Kidney tubule cell (primary cell): ENCODE data around the gene PRDM5.

Source experiments
- DNase-seq: peaks from one replicate; pipeline ENCODE4 v3.0.0-alpha.2; 2018; ENCODE audit warnings: low spot score

The PRDM5 gene

DNA sequence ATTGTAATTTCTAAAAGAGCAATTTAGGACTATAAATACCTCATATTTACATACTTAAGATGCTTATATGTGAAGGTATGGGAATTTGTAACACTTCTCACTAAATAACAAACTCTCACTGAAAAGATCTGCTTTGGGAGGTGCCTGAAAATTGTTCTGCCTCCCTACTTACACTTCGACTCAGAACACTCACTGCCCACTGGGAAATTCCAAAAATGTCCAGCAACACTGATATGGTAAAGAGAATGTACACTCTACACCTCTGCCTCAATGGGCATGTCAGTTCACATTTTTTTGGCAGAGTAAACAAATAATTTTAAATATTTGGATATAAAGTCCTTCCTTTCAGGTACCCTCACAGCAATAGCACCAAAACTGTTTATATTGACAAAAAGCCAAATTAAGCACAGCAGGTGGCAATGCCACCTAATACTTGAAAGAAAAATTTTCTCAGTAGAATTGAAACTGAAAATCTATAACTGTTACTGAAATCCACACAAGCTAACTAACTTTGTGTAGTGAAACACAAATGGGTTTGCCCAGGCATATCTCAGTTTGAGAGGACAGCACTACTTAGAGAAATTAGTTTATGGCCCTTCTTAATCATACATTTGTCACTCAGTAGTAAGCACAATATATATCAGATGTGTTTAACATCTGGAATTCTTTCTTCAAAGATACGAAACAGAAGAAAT, 67.1 kb downstream of the PRDM5 start:
- DNase-seq: no peak

DNA sequence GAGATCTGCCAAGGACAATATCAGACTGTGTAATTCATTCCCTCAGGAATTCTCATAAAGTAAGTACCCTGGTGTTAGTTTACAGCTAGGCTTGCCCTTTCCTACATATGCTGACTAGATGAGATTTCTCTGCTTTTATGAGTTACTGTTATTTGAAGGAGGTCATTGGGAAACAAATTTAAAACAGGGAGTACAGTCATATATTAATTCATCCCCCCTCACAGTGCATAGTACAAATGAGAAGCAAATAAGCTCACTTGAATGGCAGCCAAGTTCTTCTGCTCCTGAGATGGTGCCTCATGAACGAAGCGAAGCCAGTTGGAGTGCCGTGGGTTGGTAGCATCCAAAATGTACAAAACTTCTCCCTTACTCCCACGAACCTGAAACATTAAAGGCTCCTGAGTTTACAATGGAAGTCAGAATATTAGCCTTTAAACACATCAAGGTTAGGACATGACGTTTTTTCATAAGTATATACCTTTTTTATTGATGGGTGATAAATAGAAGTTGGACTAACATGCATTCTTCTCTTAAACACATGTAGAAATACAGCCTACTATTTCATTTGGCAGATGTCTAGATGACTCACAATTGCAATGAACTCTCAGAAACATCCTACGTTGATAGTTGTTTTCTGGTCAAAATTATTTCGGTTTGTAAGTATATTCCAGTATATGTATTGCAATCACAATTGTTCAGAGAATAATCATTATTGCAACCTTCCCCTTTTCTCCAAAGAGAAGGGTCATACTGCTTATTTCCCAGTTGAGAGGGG, 69.2 kb downstream of the PRDM5 start:
- no peak for DNase-seq

DNA sequence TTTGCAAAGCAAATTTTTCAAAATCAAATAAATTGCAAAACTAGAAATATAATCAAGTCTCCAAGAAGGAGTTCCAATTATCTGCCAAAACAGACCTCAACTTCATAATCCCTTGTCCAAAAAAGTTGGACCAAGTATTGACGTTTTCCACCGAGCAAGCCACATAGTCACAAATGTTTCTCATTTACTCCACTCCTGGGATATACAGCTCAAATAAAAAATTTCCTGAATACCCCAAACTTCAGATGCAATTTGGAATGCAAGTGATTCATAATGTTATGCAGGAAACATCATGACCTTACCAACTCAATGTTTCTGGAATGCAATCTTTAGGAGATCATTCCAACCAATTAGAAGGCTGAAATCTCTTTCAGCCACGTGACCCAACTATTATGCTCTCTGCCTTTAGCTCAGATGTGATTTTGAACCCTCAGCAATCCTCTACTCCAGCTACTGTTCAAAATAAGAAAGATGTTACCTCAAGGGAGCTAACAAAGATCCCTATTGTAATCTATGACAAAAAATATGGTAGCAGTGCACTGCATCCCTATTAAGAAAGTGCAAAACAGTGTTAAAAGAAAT, 72.4 kb downstream of the PRDM5 start:
- peak; percentile 17 for DNase-seq

DNA sequence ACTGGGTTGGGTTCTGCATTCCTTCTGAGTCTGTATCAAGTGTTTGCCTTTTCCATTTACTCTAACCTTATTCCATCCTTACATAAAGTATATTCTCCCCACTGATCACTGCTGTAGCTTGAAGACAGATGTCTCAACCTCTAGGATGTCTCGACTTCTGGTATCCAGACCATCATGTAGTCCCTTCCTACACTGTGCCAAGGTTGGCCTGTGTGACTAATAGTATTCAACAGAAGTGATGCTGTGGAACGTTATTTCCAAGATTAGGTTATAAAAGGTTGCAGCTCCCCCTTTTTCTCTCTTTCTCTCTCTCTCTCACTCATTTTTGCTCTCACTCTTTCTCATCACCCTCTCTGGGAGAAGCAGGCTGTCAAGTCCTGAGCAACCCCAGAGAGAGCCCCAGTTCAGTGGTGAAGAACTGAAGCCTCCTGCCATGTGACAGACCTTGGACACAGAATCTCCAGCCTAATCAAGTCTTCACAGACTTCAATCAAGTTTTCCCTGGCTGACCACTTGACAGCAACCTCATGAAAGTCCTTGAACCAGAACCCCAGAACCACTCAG, 75.4 kb downstream of the PRDM5 start:
- DNase-seq: no peak

DNA sequence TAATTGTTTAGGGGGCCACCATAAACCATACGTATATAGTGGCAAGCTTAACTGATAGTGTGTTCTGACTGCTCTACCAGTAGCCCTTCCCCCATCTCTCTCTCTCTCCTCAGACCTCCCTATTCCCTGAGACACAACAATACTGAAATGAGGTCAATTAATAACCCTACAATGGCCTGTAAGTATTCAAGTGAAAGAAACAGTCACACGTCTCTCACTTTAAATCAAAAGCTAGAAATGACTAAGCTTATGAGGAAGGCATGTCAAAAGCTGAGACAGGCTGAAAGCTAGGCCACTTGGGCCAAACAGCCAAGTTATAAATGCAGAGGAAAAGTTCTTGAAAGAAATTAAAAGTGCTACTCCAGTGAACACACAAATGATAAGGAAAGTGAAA, 78.0 kb downstream of the PRDM5 start:
- DNase-seq: peak; percentile 67

DNA sequence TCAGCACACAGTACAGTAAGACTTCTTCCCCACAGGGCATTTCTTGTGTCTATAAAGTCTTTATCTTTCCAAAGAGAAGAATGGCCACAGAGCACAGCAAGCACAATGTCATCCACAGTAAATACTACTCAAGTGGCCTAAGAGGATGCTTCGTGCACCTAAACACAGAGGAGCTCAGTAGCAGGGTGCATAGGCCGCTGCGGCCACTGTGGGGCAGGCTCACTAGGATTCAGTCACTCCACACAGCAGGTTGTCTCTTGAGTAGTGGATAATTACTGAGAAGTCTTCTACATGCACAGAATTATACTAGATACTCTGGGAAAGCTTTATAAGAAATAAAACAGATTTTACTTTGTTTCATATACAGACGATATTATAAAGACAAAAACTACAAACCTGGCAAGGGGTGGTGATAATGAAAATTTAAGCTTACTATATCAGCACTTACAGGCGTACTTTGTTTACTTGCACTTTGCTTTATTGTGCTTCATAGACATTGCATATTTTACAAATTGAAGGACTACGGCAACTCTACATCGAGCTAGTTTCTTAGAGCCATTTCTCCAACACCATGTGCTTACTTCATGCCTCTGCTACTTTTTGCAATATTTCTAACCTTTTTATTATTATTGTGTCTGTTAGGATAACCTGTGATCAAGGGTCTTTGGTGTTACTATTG, 78.5 kb downstream of the PRDM5 start:
- peak; percentile 13 for DNase-seq

DNA sequence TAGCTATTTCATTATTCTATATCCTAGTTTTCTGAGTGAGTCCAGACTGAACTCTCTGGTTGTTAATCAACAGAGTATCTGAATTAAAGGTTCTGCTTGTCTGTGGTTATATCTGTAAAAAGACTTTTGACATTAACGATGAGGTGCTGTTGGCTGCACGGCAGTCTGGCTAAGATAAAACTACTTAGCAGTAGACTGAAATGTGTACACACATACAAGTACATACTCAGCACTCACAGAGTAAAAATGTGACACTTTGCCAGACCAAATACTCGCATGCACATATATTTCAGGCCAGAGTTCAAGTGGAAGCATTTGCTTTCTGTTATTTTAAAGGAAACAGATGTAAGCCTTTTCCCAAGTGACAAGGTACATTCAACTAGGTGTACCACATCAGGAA, 80.5 kb downstream of the PRDM5 start:
- no peak for DNase-seq

DNA sequence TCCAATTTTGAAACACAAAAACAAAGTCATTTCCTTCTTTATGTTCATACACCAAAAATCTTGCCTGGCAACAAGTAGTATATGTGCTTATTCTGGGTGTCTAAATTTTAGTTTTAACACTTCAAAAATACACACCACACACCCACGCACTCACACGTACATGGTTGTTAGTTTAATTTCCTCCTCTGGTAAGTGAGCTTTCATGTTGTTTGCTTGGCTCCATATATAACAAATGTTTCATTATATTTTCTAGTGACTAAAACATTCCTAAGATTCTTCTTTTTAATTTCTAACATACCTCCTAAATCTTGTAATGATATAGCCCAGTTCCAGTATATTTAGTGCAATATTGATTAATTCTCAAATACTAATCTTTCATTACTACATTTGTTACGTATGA, 80.9 kb downstream of the PRDM5 start:
- DNase-seq: no peak

DNA sequence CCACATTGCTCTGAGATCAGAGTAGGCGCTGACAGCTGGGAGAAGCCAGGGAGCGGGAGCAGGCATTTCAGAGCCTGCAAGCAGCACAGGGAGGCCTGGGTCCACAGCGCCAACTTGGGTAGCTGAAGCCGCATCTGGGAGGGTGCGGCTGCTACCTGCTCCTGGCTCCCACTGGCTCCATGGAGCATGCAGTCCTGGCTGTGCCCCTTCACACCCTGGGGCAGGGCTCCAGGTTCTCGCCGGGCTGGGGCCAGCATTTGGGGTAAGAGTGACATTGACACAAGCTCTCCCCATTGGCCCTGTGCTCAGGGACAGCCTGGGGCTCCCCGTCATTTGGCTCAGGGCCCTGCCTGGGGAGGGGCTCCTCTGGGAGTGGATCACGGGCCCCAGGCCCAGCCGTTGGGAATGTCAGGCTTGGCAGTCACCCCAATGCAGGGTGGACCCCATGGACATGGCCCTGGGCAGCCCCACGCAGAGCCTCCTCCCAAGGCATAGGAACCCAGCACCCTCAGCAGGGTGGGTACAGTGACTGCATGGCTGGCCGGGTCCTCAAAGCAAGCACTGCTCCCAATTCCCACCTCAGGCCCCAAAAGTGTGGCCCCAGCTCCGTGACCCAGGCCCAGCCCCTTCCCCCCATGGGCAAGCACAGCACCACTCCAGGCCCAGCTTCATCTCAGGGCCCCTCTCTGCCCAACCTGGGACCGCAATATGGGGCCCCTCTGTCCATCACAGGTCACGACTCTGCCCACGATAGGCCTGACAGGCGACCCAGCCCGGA, 82.4 kb downstream of the PRDM5 start:
- DNase-seq: no peak

DNA sequence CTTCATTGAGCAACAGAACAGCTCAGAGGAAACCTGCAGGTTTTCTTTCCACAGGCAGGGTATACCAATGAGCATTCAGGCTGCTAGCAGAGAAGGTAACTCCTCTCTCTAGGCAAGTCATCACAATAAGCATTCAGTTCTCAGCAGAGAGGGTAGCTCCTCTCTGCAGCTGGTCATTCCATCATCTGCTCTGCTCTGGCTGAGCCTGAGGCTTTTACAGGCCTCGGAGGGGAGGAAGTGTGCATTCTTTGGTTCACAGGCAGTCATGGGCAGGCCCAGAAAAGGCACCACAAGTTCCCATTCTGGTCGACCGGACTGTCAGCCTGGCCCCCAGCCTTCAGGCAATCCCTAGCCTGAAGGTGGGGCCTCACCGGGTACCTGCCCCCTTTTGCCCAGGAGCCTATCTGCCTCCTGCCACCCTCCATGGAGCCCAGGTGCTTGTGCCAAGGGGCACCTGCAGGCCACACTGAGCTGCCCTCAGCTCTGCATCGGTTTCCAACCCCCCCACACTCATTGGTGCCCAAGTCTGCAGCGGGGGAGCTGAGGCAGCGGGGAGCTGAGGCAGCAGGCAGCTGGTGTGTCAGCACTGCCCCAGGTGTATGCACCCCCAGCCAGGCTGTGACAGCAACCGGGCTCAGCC, 83.1 kb downstream of the PRDM5 start:
- DNase-seq: no peak

DNA sequence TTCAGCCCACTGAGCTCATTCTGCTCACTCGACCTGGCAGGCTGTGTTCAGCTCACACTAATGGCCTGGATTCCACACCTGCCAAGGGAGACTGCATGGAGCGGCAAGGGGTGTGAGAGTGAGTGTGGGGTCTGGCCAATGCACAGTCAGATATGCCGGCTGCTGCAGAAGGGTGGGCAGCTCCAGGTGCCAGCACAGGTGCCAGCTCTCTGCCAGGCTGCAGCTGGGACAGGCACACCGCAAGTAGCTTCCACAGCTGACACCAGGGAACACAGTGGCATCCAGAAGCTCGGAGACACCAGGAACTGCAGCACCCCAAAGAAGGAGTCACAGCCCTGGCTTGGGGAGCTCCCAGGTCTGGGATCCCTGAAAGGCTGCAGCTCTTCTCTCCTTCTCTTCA, 83.7 kb downstream of the PRDM5 start:
- DNase-seq: no peak

DNA sequence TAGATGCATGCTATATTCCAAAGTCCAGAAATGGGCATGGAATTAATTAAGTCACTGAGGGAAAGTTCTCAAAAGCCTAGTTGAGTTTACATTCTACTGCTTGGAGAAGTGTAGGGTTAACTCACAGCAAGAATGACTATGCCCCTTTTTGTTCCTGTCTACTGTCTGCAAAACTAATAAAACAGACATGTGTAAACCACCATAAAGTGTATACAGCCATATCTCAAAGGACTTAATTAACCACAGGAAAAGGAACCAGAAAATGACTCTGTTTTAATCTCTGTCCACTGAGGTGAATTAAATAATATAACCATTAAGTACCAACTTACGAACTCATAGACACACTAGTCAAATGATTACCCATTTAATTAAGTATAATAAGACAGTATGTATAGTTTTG, 84.9 kb downstream of the PRDM5 start:
- no peak for DNase-seq

DNA sequence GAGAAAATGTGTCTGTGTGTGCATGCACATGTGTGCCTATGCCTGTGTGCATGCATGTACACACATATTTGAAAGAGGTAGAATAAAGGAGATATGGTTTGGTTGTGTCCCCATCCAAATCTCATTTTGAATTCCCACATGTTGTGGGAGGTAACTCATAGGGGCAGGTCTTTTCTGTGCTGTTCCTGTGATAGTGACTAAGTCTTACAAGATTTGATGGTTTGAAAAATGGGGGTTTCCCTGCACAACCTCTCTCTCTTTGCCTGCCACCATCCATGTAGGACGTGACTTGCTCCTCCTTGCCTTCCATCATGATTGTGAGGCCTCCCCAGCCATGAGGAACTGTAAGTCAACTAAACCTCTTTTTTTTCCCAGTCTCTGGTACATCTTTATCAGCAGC, 87.2 kb downstream of the PRDM5 start:
- DNase-seq: peak; percentile 1

DNA sequence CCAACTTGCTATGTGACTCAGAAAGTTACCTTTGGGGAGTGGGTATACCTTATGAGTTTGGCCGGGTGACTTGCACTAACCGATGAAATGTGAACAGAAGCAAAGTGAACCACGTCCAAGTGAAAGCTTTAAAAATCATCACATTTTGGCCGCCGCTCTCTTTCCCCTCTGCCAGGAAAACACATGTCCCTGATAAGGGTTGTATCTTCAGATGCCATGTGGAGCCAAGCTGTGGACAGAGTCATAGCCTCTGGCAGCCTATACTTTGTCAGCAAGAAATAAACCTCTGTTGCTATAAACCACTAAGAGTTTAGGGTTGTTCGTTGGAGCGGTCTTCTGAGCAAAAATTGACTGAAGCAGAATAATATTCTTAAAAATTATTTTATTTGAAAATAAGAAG, 92.3 kb downstream of the PRDM5 start:
- no peak for DNase-seq

DNA sequence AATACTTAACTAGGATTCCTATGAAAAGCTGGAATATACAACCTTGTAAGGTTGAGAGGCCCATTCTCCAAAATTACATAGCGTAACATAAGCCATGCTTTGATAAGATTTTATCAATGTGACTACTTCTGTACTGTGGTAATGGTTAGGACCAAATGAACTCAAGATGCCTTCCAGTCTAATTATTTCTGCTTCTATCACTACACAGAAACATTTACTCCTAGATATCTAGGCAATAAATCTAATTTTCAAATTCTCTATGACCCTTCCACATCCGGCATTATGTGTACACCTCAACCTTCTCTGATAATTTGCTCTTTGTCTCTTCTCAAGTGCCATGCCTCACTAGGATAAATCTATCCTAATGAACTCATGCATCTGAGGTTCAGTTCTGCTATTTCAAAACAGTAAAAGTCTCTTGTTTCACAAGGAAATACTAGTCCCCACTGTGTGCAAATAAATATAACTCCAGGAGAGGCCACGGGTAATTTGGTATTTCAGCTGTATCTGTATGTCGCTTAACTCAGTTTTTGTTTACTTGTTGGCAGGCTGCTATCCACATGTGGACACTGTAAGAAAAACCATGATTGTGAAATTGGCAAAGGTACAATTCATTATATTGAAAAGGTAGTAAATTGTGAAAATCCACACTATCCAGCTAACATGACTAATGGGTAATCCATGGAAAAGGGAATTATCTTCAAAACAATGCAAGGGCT, 93.3 kb downstream of the PRDM5 start:
- DNase-seq: no peak

DNA sequence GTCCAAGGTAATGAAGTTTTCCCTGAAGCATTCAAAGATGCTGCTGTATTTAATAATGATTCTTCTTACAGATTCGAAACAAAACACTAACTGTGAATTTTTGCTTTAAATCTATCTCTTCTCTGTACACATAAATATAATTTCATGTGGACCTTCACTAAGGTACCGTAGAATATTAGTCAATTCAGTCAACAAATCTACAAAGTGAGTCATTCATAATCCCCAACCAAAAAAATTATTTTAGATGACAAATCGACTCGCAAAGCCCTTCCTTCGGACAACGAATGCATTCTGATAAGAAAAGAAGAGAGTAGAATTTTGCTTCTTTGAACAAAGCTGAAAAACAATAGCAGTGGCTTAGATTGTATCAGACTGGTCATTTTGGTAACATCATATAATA, 95.7 kb downstream of the PRDM5 start:
- no peak for DNase-seq

DNA sequence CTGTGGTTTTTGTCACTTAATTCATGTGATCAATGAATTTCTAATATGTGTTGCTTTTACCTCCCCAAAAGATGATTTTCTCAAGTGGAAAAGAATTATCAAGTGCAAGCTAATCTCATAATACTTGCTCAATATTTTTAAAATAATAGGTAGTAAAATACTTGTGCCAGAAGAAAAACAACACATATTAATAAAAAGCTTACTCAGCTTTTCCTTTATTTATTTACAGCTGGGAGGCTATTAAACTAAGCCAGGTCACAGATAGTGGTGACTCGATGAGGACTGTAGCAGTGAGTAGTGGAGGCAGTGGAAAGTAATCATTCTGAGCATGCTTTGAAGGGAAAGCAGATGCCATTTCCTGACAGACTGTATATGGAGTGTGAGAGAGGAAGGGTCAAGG, 96.1 kb downstream of the PRDM5 start:
- no peak for DNase-seq

DNA sequence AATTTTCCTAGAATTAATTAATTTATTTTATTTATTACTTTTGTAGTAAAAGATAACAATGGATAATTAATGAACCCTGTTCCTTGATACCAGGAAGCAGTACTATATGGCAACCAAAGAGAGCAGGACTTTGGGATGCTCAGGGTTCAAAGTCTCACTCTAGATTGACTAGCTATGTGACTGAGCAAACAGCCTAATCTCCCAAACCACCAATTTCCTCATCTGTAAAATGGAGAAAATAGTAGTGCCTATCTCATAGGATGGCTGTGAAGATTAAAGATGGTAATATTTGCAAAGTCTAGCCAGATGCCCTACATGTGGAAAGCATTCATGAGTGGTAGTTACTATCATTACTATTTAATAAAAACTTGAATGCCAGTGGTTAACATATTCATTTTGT, 97.6 kb downstream of the PRDM5 start:
- DNase-seq: no peak

DNA sequence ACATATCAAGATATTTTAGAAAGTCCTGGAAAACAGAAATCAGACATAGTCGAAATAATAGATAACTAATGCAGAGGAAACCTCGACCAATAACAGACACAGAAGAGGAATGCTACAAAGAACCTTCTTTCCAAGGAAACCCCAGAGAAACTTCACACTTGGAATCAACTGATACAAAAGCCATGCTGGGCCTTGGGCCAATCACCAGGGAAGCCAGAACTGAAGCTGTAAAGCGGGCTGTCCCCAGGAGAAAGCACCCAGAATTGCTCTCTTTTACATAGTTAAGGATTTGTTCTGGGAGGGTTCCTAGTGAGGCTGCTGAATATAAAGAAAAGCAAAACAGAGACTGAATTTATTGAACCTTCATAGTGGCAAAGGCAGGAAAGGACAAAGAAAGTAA, 100.5 kb downstream of the PRDM5 start:
- DNase-seq: no peak

DNA sequence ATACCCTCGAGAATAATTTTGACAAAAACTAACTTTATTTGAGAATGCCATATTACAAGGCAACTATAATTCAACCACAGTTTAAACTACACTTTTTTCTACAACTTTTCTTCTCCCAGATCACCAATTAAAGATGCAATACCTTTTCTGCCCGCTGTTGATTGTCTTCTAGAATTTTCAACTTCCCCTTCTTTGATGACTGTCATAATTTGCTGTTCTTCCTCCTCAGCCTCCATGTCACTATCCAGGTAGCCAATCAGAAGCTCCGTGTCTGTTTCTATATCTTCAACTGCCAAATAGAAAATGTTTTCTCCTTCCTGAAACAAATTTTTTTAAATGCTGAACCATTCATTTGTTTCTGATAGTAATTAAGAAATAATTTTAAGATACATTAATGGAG, 101.5 kb downstream of the PRDM5 start:
- no peak for DNase-seq
